GM12878 (cell line): ENCODE data around the gene DFFB. TPM values are rescaled to one million over a fixed set of nuclear protein-coding genes. Genes with fewer than 3 reads are reported as not detected.
"Not testable (repeated sequence)": the region's sequence is repeated elsewhere in the genome, so short reads cannot be mapped to it uniquely, and the experiment has no call there.

Source experiments
- ATAC-seq: fragments of 200-7000 bp; cut with Tn5 transposase; 3 replicates; pipeline ENCODE4 v1.9.1; 2020; ENCODE audit warnings: mild to moderate bottlenecking, moderate library complexity
- BruUV-seq: library from RNA; stranded (reverse); fragments of 400-500 nt; replicated peaks from 2 replicates; lab custom pipeline; 2021; lab: Mats Ljungman, UMichigan
- CTCF ChIA-PET: fragments of 300-600 bp; sonication (Branson Sonifier 250); formaldehyde crosslinking; extraction: SDS; loops from one replicate; lab custom pipeline; 2021; ENCODE audit warnings: inconsistent platforms; lab: Yijun Ruan, JAX
- POLR2A ChIA-PET: fragments of 350-600 bp; formaldehyde crosslinking; extraction: SDS; loops from one replicate; lab custom pipeline; 2021; ENCODE audit warnings: inconsistent platforms; lab: Charles Lee
- RAD21 ChIA-PET: fragments of 300-600 bp; sonication (Branson Sonifier 250); formaldehyde crosslinking; loops from one replicate; lab custom pipeline; 2023; ENCODE audit warnings: antibody characterized with exemption; ENCODE audit not compliant: unreplicated experiment; lab: Charles Lee
- SMC1A ChIA-PET: fragments of 300-600 bp; sonication (Branson Sonifier 250); formaldehyde crosslinking; loops from one replicate; lab custom pipeline; 2023; ENCODE audit not compliant: unreplicated experiment, uncharacterized antibody; lab: Charles Lee
- DNase-seq: peaks from one replicate; pipeline ENCODE4 v3.0.0-alpha.2; 2011; ENCODE audit warnings: low read depth, low spot score
- FAIRE-seq: peaks from 3 replicates; lab custom pipeline; 2011; peaks lifted over from hg19 to GRCh38; lab: Jason Lieb, UNC
- H2AFZ ChIP-seq: 2 replicates; pipeline ENCODE4 v1.6.0; 2011; ENCODE audit warnings: low read depth, low read length, control low read depth; ENCODE audit not compliant: control insufficient read depth
- H3K27ac ChIP-seq: 2 replicates; pipeline ENCODE4 v1.5.1; 2011; ENCODE audit warnings: control low read depth; ENCODE audit not compliant: control insufficient read depth, insufficient read depth
- H3K27me3 ChIP-seq, 2 experiments: replicated peaks in 1 of 2; 2 replicates each; pipeline versions ENCODE4 v1.6.0 to v1.6.1; 2011; ENCODE audit warnings: low read length in 1 of 2; ENCODE audit not compliant: control insufficient read depth in 2 of 2, insufficient read depth in 2 of 2
- H3K36me3 ChIP-seq, 2 experiments: 2 replicates each; pipeline ENCODE4 v1.5.1; 2011; ENCODE audit warnings: low read length in 1 of 2; ENCODE audit not compliant: control insufficient read depth in 2 of 2, insufficient read depth in 2 of 2
- H3K4me1 ChIP-seq: 2 replicates; pipeline ENCODE4 v1.6.1; 2011; ENCODE audit warnings: mild to moderate bottlenecking, low read length, moderate library complexity, mixed read lengths; ENCODE audit not compliant: control insufficient read depth, insufficient read depth
- H3K4me2 ChIP-seq: 2 replicates; pipeline ENCODE4 v1.6.0; 2011; ENCODE audit warnings: control low read depth; ENCODE audit not compliant: control insufficient read depth, insufficient read depth
- H3K4me3 ChIP-seq: fragments of 200-600 bp; sonication (generic); 2 replicates; pipeline ENCODE4 v1.5.1; 2016
- H3K79me2 ChIP-seq: 2 replicates; pipeline ENCODE4 v1.6.0; 2011; ENCODE audit warnings: low read length; ENCODE audit not compliant: control insufficient read depth, insufficient read depth
- H3K9ac ChIP-seq: 2 replicates; pipeline ENCODE4 v1.8.0; 2011; ENCODE audit warnings: low read length, control low read depth, mixed read lengths; ENCODE audit not compliant: control insufficient read depth, insufficient read depth
- H3K9me3 ChIP-seq: replicated peaks from 3 replicates; pipeline ENCODE4 v1.5.1; 2011; ENCODE audit warnings: mild to moderate bottlenecking, low read length; ENCODE audit not compliant: control insufficient read depth, insufficient read depth
- H4K20me1 ChIP-seq: 2 replicates; pipeline ENCODE4 v1.6.0; 2011; ENCODE audit not compliant: control insufficient read depth, insufficient read depth
- ATF3 ChIP-seq: IDR thresholded peaks from 2 replicates; pipeline ENCODE4 v1.6.1; 2011; ENCODE audit warnings: low read depth, mild to moderate bottlenecking, low read length, moderate library complexity, borderline replicate concordance; ENCODE audit errors: extremely low read depth
- BHLHE40 ChIP-seq, 2 experiments: fragments of 450-650 bp in 1 of 2; IDR thresholded peaks; 2 replicates each; pipeline ENCODE4 v1.6.1; 2011 to 2017; ENCODE audit warnings: low read depth in 2 of 2, borderline replicate concordance in 1 of 2, improper control_type of control experiment in 1 of 2, low read length in 1 of 2, mild to moderate bottlenecking in 1 of 2
- HCFC1 ChIP-seq: fragments of 150-350 bp; IDR thresholded peaks from 2 replicates; pipeline ENCODE4 v1.6.1; 2014; ENCODE audit warnings: low read length
- IKZF2 ChIP-seq, 2 experiments: fragments of 450-650 bp; IDR thresholded peaks; 2 replicates each; pipeline ENCODE4 v1.6.1; 2017; ENCODE audit warnings: mild to moderate bottlenecking in 2 of 2, moderate library complexity in 2 of 2
- NR2F1 ChIP-seq: fragments of 450-650 bp; conservative IDR thresholded peaks from 2 replicates; pipeline ENCODE4 v1.6.1; 2017; ENCODE audit warnings: mild to moderate bottlenecking
- SIN3A ChIP-seq: IDR thresholded peaks from 2 replicates; pipeline ENCODE4 v1.6.1; 2012; ENCODE audit warnings: low read depth, low read length, improper control_type of control experiment
- WRNIP1 ChIP-seq: IDR thresholded peaks from 2 replicates; pipeline ENCODE4 v1.6.1; 2011; ENCODE audit warnings: low read depth, low read length, improper control_type of control experiment, borderline replicate concordance
- WGBS: methylation state at CpG from one replicate; pipeline ENCODE4 v1.1.6; 2016; ENCODE audit warnings: low lambda C conversion rate; ENCODE audit not compliant: insufficient replicate concordance, insufficient coverage; ENCODE audit errors: missing lambda C conversion rate; 5-methylcytosine and 5-hydroxymethylcytosine counted together
- in situ Hi-C: fragments of 300-500 bp; cut with MboI; formaldehyde crosslinking; loops from 9 replicates; pipeline ENCODE4 v1.14.3; 2018; ENCODE audit warnings: mixed read lengths
- intact Hi-C: fragments of 100-400 bp; cut with micrococcal nuclease; formaldehyde crosslinking; loops from one replicate; pipeline ENCODE4 v1.14.2; 2022; ENCODE audit not compliant: unreplicated experiment
- polyA plus RNA-seq, 11 experiments: library from polyadenylated mRNA; depleted of rRNA in 4 of 11; unstranded in 6 of 11; stranded (reverse) in 5 of 11; fragments of >200 nt; fragmentation: Nextera tagmentation in 4 of 11; fragmentation: Illumina TruSeq in 1 of 11; extraction: Ambion mirVana in 4 of 11; extraction: Trizol in 1 of 11; gene quantifications; 1 replicate in 1 of 11; 2 replicates in 10 of 11; pipeline versions ENCODE4 v1.2.1 to v1.2.3, GENCODE V29; 2011 to 2016; ENCODE audit warnings: inconsistent platforms in 2 of 11, missing spikeins in 2 of 11, low read depth in 1 of 11
- total RNA-seq, 4 experiments: library from RNA; depleted of rRNA in 3 of 4; stranded (reverse); fragments of >200 nt in 3 of 4; fragmentation: Illumina TruSeq in 1 of 4; extraction: Trizol in 1 of 4; gene quantifications; 2 replicates each; pipeline versions ENCODE4 v1.2.1 to v1.2.3, GENCODE V29; 2013 to 2021

Gene DFFB
- total and polyA plus RNA-seq, 10 of the 15 experiments (the other 5 are each of a cell fraction or from before 2014, with no cell fraction given) = 2.7 to 10.7 (median 6.5) TPM

- H3K4me2 ChIP-seq = no peak overlapping the region
- FAIRE-seq (no peak), DNase-seq (no peak), ATAC-seq (no peak)
- H3K9me3 ChIP-seq = no peaks in the 10 kb centered on the region; the same call in 2 of the 3 replicates
- ChIA-PET CTCF (interaction anchor here (1.3 kb wide), 1 partner anchor 34 kb away, joined by 3 read pairs; no protein-coding TSS in a partner anchor), RAD21 (no interaction called here), POLR2A (no interaction called here), SMC1A (no interaction called here)
- intact Hi-C loops (no loop called here), in situ Hi-C loops (no loop called here)
- H3K27ac ChIP-seq = no peak overlapping the region
- H3K9ac ChIP-seq = no peak overlapping the region
- BruUV-seq = no TSS peak
- no peaks in the 10 kb centered on the region for H4K20me1 ChIP-seq
- H3K36me3 ChIP-seq = no peaks in the 10 kb centered on the region
- no peaks in the 10 kb centered on the region; a peak in 1 of 4 replicates for H3K27me3 ChIP-seq
- H3K4me3 ChIP-seq = no peak overlapping the region
- H3K79me2 ChIP-seq = no peaks in the 10 kb centered on the region
- peaks cover 6% of the 10 kb centered on the region; the same call in 1 of the 2 replicates for H3K4me1 ChIP-seq
- 57% methylated on average over 7 of the region's 7 CpGs for WGBS
- no peak overlapping the region for H2AFZ ChIP-seq
- TF ChIP-seq HCFC1 = no peak
- no peak for TF ChIP-seq SIN3A
- no peak for TF ChIP-seq BHLHE40 (IDR thresholded peaks at IDR 0.05; ENCODE audit: borderline replicate concordance in 1 of 2, low read depth in 2 of 2, low read length in 1 of 2)
- TF ChIP-seq ATF3 = no peak
- TF ChIP-seq IKZF2 (IDR thresholded peaks at IDR 0.05) = no peak
- TF ChIP-seq WRNIP1 = no peak
- no peak for TF ChIP-seq NR2F1
These were observed 47.6 kb upstream of the DFFB start for GRCh38 chr1:3809680-3810079.

- CTCF ChIA-PET = interaction anchor here (1.3 kb wide), 1 partner anchor 35 kb away, joined by 3 read pairs; no protein-coding TSS in a partner anchor
- H3K36me3 ChIP-seq, H3K9me3 ChIP-seq, H3K9ac ChIP-seq, SMC1A ChIA-PET, H3K4me2 ChIP-seq, H3K79me2 ChIP-seq, H2AFZ ChIP-seq, ATAC-seq, intact Hi-C loops, H4K20me1 ChIP-seq, H3K4me3 ChIP-seq, H3K27ac ChIP-seq, in situ Hi-C loops, BruUV-seq, H3K4me1 ChIP-seq, POLR2A ChIA-PET, RAD21 ChIA-PET, FAIRE-seq, H3K27me3 ChIP-seq, DNase-seq: not testable (repeated sequence)
- 28% methylated on average over 9 of the region's 9 CpGs for WGBS
These were observed 47.0 kb upstream of the DFFB start for GRCh38 chr1:3810149-3810761.
